Measurements from ENCODE around the gene GNA15.

The GNA15 gene

DNA sequence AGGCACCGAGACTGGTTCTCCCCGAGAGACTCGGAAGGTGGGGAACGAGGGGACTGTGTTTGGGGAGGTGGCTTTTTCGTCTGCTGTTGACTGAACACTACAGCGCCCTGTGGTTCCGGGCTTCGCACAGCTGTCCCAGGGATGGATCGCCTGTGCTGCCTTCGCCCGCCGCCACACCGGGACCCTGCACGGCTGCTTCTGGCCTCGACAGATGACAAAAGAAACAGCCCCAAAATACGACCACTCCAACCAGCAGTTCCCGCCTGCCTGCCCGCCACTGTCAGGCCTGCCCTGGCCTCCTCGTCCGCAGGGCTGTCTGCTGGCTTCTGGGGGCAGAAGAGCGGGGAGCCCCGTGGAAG lies 13.3 kb upstream of the GNA15 start:
- no peak for DNase-seq

DNA sequence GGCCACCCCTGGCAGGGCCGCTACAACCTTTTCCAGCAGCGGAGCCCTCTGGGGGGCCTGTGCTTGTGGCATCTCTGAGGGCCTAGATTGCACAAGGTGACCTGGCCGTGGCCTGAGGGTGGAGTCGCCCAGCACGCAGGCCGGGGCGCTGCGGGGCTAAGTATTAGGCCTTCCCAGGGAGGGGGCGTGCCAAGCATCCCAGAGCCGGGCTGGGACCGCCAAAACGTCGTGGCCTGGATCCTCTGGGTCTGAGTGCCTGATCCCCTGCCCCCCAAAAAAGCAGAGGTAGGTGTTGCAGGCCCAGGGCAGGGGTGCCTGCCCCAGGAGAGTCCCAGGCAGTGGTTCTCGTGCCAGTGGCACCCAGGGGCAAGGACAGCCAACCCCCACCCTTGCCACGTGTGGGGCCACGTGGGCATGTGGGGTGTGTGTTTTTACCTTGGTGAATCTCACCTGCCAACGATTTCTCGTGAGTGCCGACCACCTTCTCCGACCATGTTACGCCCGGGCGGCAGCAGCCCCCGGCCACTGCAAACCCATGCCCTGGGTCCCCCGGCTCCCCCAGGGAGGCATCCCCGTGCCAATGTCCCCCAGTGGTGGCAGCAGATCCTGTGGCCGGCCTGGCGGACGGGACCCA lies 12.6 kb upstream of the GNA15 start:
- DNase-seq, result no peak

DNA sequence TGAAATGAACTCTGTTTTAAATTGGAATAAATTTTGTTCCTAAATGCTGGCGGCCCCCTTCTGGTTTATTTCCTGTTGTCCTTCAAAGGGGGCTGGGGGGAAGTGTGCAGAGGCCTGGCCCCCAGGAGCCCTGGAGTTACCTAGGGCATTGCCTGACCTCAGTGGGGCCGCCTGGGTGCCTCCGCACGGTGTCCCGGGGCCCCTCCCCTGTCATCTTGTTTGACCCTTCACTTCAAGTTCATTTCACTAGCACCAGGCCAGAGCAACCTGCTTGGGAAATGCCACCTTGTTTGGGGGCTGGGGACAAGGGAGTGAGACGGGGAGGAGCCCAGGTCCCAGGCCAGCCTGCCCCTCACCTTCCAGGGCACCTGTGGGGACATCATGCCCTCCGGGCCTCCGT lies 11.9 kb upstream of the GNA15 start:
- DNase-seq, result no peak

DNA sequence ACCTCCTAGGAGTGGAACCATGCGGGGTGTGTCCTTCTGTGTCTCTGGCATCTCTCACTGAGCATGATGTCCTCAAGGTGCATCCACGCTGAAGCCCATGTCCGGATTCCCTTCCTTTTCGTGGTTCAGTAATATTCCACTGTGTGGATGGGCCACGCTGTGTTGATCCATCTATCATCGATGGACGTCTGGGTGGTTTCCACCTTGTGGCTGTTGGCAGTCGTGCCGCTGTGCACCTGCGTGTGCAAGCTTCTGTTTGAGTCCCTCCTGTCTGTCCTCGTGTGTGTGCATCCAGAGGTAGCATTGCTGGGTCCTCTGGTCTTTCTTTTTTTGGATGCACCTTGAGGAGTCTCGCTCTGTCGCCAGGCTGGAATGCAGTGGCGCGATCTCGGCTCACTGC lies 11.2 kb upstream of the GNA15 start:
- DNase-seq, result no peak

DNA sequence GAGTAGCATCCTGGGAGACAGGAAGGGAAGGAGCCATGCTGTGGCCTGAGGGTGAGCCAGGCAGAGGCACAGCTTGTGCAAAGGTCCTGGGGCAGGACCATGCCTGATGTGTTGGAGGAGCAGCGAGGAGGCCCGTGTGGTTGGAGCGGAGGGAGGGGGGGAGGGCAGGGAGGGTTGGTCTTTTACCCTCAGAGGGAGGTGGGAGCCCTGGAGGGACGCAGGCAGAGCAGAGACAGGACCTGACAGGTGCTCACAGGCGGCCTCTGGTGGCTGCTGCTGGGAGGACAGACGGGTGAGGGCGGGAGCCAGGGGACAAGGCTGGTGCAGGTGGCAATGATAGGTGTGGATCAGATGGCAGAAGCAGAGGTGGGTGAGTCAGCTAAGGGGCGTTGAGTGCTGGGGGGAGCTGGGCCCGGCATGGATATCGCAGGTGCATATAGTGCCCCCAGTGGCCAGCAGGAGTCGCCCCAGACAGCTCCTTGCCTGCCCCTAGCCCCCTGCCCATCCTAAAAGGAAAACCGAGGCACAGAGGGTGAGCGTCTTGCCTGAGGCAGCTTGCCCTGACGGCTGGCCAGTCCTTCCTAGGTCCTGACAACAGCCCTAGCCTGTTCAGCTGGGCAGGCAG lies 9.8 kb upstream of the GNA15 start:
- peak; percentile 28 for DNase-seq

DNA sequence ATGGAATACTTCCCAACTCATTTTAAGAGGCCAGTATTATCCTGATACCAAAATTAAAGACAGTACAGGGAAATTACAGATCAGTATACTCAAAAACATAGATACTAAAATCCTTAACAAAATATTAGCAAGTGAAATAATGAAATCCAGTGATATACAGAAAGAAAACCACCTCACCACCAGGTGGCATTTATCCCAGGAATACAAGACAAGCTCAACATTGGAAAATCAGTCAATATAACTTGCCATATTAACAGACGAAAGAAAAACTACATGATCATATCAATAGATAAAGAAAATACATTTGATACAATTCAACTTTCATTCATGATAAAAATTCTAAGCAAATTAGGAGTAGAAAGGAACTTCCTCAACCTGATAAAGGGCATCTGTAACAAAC lies 6.7 kb upstream of the GNA15 start:
- no peak for DNase-seq

DNA sequence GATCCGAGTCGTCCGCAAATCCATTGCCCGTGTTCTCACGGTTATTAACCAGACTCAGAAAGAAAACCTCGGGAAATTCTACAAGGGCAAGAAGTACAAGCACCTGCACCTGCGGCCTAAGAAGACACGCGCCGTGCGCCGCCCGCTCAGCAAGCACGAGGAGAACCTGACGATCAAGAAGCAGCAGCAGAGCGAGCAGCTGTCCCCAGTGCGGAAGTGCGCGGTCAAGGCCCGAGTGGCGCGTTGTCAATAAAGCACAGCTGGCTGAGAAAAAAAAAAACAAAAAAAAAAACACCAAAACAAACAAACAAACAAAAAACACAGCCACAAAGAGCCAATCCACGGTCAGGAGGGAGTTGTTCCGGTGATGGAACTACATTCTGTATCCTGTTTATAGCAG lies 4.7 kb upstream of the GNA15 start:
- no peak for DNase-seq

DNA sequence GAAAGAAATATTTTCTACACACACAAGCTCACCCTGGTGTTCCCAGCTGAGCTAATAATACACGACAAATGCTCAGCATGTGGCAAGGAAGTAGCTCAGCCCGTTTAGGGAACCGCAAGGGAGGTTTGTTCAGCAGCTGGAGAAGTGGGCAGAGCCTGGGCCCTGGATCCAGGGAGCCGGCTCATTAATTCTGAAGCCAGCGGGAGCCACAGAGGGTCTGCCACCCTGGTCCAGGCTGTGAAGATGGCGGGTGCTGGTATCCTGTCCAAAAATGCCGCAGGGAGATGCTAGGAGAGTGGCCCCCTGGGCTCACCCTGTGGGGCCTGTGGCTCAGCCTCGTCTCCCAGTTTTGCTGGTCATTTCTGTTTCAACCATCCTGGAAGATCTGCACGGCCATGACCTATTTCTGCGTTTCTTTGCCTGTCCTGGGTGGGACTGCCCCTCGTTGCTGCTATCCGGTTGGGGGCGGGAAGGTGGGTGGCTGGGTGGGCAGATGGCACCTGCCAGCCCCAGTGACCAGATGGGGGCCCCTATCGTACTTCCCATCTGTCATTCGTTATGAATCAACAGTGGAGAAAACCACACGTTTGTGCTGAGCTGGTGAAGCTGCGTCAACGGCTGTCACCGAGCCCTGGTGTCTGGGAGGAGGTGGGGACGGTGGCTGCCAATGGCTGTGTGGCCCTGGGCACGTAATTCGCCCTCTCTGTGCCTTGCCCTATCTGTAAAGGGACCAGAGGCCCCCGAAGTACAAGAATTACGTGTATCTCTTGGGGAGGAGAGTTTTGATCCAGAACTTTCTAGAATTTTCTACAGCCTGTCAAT lies 2.7 kb upstream of the GNA15 start:
- peak; percentile 22 for DNase-seq

DNA sequence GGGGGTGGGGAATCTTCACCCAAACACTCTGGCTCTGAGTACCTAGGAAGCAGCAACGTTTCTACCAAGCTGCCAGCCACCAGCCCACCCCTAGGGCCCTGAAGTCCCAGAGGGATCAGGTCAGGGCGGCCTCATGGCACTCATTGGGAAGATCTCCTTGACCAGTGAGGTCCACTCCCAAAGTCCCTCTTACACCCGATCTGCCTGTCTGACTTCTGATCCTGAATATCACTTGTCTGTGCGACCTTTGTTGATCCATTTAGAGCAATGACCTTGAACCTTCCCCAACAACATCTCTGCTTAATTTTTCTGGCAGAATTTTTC lies 2.1 kb upstream of the GNA15 start:
- DNase-seq, result no peak

DNA sequence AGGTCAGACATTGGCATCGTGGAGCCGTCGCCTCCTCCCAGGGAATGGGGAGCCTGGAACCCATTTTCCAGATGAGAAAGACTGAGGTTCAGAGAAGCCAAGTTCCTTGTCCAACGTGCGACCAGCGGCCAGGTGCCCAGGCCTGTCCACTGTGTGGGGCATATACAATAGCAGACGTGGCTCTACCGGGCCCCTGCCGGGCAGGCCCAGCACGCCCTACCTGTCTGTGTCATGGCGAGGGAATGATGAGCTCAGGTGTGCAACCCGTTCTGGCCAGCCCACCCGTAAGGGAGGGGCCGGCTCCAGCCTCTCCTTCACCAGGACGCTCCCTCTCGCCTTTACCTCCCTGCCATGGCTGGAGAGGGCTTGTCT lies 837 bp downstream of the GNA15 start:
- no peak for DNase-seq

DNA sequence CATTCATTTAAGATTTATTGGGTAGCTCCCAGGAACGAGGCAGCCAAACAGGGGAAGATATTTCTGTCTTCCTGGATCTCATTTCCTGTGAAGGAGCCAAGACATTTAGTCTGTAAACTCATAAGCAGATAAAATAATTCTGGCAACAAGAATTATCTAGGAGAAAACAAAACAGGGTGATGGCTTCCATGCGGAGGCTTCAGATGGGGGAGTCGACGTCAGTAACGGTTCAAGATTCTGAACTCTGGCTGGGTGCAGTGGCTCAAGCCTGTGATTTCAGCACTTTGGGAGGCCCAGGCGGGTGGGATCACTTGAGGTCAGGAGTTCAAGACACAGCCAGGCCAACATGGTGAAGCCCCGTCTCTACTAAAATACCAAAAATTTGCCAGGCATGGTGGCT lies 1.3 kb downstream of the GNA15 start:
- DNase-seq, result no peak

DNA sequence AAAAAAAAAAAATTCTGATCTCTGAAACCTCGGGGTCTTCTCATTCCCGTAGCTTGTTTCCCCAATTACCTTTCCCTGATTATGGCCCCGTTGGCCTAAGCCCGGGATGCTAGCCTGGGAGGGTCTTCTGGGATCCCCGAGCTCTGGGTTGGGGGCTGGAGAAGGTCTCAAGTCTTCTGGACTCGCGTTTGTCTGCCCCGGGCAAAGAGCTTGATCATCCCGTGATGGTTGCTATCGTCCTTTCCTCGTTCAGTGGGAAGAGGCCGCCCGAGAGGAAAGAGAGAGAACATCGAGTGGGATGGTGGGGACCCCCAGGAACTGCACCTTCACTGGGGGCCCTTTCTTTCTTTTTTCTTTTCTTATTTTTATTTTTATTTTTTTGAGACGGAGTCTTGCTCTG lies 2.4 kb downstream of the GNA15 start:
- DNase-seq, result no peak

DNA sequence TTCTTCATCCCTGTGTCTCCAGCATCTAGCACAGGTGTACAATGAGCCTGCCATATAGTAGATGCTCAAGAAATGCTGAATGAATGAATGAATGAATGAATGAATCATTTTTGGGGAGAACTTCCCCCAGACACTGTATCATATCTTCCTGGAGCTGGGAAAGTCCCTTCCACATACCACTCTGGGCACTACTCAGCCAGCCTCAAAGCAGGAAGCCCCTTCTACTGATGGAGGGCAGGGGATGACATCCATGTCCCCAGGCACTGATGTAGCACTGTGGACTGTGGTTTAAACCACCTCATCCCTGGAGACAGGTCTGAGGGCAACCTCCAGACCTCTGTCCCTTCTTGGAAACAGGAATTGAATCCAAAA lies 4.8 kb downstream of the GNA15 start:
- no peak for DNase-seq

DNA sequence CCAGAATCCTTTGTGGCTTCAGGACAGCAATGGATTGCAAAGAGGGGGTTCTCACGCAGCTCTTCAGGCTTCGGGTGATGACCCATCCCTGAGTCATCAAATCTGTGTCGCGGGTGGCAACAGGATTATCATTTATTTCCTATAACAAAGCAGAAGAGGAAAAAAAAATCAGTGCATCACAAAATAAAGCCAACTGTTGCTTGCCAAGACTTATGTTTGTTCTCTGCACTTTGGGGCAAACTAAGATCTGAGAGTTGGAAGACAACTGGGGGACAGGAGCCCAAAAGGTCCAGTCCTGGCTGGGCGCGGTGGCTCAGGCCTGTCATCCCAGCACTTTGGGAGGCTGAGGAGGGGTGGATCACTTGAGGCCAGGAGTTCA lies 6.4 kb downstream of the GNA15 start:
- no peak for DNase-seq

DNA sequence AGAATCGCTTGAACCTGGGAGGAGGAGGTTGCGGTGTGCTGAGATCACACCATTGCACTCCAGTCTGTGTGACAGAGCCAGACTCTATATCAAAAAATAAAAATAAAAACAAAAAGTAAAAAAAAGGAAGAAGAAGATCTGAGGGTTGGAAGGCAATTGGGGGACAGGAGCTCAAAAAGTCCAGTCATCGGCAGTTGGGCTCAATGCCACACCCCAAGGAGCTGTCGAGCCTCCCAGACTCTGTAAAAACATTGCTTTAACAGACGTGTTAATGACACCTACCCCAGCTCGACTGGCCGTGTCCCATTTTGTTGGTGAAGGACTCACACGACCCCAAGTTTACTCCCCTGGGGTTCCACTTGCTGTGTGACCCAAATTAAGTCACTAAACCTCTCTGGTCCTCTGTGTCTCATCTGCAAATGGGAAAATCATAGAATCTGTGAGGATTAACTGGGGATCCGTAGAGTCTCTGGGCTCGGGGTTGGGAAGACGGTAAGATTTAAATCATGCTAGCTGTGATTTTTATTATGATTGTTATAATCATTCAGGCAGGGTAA lies 7.0 kb downstream of the GNA15 start:
- DNase-seq, result no peak

DNA sequence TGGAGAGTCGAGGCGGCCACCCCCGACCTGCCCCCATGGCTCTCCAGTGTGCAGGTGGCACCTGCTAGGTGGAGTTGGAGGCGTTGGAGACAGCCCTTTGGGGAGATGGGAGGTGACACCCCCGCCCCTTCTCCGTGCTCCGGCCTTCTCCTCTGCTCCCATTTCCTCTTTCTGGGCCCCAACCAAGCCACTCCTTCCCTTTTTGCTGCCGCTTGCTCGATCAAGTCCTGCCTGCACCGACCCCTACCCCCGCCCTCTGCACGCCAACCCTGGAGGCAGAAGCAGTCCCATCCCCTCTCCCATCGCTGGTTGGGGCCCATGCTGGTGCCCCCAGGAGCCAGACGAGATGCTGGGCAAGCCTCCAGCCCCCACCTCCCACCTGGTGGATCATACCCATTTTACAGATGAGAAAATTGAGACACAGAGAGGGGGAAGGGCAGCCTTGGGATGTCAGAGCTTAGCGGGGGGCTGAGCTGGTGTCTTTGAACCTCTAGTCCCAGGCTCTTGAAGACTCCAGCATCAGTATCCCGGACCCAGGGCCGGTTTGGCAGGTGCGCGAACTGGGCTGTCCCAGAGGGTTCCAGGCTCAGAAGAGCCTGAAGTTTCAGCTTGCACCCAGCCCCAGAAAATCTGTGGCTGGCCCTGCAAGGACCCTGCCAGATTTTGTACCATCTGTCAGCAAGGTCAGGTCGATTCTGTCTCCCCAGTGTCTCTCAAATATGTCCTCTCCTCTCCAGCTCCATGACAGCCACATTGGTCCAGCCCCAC lies 10.3 kb downstream of the GNA15 start:
- no peak for DNase-seq

DNA sequence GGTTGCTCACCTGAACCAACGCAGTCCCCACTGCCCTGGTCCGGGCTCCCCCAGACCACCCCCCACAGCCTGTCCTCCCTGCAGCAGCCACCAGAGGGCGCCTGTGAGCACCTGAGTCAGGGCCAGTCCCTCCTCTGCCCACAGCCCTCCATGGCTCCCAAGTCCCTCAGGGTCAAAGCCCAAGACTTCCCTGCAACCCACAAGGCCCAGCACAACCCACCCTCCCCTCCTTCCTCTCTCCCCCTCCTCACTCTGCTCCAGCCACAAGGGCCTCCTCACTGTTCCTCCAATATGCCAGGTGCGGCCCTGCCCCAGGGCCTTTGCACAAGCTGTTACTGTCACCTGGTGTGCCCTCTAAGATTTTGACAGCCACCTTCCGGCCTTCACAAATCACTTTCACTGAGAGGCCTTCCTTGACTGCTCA lies 10.9 kb downstream of the GNA15 start:
- no peak for DNase-seq

DNA sequence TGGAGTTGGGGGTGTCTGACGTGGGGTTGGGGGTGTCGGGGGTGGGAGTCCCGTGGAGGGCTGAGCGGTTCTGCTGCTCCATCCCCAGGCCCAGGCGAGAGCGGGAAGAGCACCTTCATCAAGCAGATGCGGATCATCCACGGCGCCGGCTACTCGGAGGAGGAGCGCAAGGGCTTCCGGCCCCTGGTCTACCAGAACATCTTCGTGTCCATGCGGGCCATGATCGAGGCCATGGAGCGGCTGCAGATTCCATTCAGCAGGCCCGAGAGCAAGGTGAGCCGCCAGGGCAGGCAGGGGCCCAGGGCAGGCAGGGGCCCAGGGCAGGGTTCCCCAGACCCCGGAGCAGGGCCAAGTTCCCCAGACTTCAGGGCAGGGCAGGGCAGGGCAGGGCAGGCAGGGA lies 12.7 kb downstream of the GNA15 start:
- no peak for DNase-seq

DNA sequence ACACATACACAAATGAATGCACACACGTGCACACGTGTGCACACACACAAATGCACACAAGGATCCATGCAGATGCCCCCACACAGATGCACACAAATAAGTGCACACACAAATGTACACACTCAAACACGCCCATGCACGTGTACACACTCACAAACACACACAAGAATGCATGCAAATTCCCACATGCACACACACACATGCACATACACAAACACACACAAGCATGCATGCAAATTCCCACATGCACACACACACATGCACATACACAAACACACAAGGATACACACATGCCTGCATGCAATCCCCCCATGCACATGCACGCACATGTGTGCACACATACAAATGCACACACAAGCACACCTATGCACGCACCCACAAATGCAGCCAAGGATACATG lies 13.3 kb downstream of the GNA15 start:
- no peak for DNase-seq

DNA sequence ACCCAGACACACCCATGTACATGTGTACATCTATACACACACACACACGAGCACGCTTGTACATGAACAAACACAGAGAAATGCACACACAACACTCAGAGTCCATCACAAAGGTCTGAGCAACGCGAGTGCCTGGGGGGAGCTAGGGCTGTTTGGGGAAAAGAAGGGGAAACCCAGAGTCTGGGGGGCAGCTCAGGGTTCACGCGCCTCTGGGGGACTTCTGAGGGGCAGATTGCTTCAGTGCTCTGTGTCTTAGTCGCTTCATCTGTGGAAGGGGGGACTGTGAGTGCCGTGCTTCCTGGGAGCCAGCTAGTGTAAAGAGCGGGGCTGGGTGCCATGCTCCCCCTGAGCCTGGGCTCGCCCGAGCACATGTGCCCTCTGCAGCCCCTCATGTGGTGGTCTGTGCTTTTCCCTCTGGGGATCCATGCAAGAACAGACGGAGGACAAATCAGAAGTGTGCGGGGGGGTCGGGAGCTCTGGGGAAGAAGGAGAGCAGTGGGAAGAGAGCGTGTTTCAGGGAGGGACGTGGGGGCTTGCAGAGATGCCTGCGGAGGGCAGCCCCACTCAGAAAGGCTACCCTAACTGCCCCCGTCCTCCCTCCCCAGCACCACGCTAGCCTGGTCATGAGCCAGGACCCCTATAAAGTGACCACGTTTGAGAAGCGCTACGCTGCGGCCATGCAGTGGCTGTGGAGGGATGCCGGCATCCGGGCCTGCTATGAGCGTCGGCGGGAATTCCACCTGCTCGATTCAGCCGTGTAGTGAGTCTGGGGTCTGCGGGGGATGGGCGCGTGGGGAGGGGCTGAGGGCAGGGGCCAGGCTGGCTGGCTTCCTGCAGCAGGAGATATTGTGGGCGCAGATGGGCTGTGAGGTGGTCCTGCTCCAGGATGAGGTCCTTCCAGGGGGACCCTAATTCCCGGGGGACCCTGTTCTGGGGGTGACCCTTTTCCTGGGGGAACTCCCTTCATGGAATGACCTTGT lies 14.0 kb downstream of the GNA15 start:
- DNase-seq, result no peak

DNA sequence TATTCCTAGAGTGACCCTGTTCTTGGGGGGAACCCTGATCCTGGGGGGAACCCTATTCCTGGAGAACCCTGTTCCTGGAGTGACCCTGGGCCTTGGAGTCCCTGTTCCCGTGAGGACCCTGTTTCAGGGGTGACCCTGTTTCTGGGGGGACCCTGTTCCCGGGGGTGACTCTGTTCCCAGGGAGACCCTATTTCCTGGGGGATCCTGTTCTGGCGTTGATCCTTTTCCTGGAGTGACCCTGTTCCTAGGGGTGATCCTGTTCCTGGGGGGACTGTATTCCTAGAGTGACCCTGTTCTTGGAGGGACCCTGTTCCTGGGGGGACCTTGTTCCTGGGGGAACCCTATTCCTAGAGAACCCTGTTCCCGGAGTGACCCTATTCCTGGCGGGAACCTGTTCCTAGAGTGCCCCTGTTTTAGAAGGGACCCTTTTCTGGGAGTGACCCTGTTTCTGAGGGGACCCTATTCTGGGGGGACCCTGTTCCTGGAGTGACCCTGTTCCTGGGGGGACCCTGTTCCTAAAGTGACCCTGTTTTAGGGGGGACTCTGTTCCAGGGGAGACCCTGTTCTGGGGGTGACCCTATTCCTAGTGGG lies 15.0 kb downstream of the GNA15 start:
- no peak for DNase-seq
